ENCODE measurements around the gene AK9.
"Not testable (repeated sequence)": the region's sequence is repeated elsewhere in the genome, so short reads cannot be mapped to it uniquely, and the experiment has no call there.

The AK9 gene

DNA sequence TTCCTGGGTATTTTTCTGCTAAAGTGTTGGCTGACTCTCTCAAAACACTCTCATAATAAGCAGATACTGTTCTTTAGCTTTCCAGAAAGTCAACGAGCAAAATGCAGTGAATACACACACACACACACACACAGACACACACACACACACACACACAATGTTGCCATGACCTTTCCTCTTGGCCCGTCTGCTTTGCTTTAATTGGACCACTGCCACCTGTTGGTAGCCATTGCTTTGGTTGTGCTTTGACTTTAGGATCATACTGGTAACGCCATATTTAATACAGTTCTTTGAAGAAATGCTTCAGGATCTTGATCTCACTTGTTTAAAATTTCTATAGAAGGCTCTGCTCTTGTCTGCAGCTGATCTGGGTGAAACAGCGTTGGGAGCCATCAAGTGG, 4.5 kb upstream of the AK9 start:
- DNase-seq (ENCODE audit: low read depth) = no peak

DNA sequence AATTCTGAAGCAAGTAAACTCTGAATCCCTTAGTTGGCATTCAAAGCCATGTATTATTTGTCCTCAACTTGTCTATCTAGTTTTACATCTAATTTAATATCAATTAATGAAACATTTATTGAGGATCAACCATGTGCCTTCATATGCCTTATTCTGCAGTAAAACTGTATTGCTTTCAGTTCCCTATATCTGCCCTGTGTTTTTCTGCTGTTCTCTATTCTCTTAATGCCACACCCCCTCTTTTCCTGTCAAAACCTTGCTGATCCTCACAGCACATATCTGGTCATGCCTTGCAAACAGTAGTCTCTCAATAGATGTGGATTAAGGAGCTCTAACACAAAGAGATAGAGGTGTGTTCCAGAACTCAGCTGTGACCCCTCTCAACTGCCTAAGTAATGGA, 2.1 kb upstream of the AK9 start:
- no peak for DNase-seq (ENCODE audit: low read depth)

DNA sequence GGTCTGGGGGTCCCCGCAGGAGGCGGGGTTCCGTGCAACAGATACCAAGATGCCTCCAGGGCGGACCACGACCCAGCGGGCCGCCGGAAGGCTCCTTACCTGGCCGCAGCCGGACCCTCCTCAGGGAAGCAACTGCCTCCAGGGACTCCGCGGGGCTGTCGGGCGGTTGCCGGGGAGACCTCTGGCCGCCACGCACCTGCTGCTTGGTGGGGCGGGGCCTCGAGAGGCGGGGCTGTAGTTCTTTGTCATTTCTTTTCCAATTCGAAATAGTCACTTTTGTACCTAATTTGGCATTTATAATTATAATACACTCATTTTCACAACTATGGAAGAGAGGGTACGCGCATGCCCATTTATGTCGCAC, 647 bp downstream of the AK9 start:
- no peak for DNase-seq (ENCODE audit: low read depth)

DNA sequence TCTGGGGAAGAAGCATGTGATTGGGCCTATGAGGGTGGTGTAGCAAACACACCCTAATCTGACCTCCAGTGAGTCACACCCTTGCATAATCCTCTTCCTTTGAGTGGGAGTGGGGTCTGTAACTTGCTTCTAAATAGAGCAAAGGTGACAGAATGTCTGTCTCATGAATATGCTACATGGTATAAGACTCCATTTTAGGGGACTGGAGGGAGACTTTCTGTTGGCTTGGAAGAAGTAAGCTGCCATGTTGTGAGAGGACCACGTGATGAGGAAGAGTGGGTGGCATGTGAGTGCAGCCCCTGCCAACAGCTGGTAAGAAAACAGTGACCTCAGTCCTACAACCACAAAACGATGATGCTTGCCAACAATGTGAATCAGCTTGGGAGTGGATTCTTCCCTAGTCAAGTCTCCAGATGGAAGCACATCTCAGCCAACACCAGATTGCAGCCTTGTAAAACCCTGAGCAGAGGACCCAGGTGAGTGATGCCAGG, 3.7 kb downstream of the AK9 start:
- DNase-seq (ENCODE audit: low read depth) = peak; percentile 49

DNA sequence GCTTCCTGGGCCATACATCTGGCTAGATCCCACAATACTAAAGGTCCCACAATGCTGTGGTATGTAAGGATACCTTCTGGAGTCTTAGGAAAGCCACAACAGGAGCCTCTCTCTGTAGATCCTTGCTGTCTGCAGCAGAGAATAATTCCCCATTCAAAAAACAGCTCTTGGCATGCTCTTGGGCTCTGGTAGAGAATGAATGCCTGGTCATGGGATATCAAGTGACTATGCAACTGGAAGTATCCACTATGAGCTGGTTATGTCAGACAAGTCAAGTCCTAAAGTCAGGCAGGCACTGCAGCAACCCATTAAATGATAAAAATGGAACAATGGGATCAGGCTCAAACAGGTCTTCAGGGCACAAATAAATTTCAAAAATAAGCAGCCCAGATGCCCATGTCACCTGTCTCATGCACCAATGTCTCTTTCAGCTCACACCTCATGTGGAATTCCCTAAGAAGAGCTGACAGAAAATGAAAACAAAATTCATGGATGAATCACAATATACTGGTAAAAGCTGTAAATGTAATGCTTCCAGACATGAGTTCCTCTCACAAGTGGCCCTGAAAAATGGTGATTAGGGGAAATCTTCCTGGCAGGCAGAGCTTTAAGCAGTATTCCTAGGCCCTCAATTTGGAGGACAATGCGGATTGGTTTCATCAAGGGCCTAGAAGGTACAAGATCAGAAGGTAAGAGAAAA, 4.3 kb downstream of the AK9 start:
- no peak for DNase-seq (ENCODE audit: low read depth)

DNA sequence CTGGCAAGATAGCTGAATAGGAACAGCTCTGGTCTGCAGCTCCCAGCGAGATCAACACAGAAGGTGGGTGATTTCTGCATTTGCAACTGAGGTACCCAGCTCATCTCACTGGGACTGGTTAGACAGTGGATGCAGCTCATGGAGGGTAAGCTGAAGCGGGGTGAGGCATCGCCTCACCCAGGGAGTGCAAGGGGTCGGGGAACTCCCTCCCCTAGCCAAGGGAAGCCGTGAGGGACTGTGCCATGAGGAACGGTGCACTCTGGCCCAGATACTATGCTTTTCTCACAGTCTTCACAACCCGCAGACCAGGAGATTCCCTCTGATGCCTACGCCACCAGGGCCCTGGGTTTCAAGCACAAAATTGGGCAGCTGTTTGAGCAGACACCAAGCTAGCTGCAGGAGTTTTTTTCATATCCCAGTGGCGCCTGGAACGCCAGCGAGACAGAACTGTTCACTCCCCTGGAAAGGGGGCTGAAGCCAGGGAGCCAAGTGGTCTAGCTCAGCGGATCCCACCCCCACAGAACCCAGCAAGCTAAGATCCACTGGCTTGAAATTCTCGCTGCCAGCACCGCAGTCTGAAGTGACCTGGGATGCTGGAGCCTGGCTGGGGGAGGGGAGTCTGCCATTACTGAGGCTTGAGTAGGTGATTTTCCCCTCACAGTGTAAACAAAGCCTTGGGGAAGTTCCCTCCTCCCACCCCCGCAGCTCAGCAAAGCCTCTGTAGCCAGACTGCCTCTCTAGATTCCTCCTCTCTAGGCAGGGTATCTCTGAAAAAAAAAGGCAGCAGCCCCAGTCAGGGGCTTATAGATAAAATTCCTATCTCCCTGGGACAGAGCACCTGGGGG, 12.1 kb downstream of the AK9 start:
- DNase-seq (ENCODE audit: low read depth) = not testable (repeated sequence)

DNA sequence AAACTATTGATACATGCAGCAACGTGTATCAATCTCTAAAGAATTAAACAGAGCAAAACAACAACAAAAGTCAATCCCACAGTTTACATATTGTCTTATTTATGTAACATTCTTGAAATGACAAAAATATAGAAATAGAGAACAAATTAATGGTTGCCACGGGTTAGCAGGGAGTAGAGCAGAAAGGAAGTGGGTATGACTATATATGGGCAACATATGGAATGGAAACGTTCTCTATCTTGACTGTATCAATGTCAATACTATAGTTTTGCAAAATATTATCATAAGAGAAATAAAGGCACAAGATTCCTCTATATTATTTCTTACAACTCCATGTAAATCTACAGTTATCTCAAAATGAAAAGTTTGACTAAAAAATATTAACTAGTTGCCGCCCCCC, 12.8 kb downstream of the AK9 start:
- DNase-seq (ENCODE audit: low read depth) = no peak

DNA sequence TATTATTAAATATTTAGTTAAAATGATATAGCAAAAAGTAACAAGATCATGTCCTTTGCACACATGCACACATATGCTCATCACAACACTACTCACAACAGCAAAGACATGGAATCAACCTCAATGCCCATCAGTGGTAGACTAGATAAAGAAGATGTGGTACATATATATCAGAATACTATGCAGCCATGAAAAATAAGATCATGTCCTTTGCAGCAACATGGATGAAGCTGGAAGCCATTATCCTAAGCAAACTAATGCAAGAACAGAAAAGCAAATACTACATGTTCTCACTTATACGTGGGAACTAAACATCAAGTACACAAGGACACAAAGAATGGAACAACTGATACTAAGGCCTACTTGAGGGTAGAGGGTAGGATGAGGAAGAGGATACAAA, 14.3 kb downstream of the AK9 start:
- DNase-seq (ENCODE audit: low read depth) = no peak

DNA sequence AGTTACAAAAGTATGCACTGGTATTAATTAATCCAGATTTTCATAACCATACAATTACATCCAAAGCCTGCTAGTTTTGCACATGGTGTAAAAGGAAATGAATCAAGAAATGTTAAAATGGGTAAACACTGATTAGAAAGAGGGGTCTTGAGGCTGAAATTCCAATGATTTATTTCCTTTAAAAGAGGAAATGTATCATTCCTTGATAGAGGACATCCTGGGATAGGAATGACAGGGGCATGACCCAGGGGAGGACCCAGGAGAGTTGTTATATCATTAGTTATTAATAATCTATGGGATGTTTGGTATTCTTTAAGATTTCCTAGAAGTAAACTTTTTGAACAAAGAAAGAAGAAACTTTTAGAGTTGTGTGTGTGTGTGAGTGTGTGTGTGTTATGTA, 18.2 kb downstream of the AK9 start:
- DNase-seq (ENCODE audit: low read depth) = no peak

DNA sequence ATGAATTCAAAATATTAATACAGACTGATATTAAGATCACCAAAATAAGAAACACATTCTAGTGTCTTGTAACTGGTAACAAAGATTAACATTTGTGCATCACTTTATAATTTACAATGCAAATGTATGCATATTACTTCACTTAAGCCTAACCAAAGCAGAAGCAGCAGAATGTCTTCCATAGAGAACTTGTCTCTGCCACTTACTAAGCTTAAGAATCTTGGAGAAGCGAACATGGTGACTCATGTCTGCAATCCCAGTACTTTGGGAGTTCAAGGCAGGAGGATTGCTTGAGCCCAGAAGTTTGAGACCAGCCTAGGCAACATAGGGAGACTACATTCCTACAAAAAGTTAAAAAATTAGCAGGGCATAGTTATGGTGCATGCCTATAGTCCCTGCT, 18.8 kb downstream of the AK9 start:
- no peak for DNase-seq (ENCODE audit: low read depth)

DNA sequence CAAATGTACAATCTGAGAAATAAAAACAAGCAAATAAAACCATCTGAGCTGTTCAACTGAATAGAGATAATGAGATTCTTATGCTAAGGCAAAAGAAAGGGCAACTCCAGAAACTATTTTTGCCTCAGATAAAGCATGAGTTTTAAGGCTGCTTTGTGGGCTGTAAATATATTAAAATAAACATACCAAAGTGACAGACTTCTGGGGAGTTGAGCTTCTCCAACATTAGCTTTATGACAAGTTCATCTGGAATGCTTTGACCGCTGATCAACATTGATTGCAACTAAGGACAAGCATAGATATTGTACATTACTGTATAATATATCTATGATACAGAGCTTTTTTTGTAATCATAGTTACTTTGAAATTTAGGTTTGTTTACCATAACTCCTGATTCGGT, 19.3 kb downstream of the AK9 start:
- no peak for DNase-seq (ENCODE audit: low read depth)

DNA sequence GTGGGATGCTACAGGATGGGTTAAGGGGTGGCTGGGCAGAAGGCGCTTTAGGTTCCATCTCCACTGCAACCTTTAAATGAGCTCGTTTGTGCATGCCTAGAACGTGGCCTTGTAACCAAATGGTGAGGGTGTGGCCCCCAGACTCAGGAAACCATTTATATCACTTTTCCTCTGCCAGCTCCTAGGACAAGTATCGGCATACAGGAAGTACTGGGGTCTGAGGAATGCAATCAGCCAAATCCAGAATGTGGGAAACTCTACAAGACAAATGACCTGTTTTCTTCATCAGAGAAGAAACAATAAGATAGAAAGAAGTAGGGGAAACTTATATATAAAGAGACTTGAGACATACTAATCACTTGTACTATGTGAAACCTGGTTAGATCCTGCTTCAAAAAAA, 21.2 kb downstream of the AK9 start:
- no peak for DNase-seq (ENCODE audit: low read depth)

DNA sequence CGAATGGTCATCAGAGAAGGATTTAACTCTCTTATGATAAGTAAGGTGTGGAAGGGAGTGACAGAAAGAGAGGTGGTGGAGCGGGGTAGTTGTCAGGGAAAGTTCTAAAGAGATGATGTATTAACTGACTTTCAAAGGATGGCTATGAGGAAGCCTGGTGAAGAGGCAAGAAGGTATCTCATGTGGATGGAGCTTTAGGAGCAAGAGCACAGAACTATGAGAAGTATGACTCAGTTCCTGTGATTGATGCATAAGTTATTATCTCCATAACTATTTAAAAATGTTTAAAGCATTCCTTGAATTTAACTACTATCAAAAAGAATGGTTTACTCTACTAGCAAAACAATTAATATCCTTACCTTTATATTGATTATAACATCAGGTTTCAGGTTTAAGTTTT, 28.8 kb downstream of the AK9 start:
- DNase-seq (ENCODE audit: low read depth) = no peak

DNA sequence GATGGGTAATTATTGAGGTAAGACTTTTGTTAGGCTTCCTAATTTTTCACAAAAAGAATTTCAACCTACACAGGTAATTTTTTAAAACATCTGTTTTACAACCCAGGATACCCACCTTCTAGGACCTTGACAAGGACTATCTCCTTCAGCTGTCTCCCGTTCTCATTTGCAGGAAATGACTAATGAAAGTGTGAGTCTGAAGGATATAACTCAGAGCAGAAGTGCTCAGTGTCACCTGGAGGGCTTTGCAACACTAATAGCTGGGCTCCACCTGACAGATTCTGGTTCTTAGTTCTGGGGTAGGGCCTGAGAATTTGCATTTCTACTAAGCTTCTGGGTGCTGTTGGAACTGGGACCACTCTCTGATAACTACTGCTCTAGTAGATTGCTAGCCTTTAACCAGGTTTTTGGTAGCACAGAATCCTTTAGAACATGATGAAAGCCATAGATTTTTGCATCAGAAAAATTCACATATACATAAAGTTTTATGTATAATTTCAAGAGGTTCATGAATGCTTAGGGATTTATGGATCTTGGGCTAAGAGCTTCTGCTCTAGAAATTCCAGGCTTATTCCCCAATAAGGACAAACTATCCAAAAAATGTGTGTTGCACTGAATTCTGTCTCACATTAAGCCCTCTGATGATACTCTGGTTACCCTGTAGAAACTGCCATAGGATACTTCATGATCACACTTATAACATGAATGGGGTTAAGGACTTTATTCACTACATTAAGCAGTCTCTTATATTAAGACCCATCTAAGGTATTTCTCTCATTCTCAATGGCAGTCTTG, 30.3 kb downstream of the AK9 start:
- DNase-seq (ENCODE audit: low read depth) = no peak

DNA sequence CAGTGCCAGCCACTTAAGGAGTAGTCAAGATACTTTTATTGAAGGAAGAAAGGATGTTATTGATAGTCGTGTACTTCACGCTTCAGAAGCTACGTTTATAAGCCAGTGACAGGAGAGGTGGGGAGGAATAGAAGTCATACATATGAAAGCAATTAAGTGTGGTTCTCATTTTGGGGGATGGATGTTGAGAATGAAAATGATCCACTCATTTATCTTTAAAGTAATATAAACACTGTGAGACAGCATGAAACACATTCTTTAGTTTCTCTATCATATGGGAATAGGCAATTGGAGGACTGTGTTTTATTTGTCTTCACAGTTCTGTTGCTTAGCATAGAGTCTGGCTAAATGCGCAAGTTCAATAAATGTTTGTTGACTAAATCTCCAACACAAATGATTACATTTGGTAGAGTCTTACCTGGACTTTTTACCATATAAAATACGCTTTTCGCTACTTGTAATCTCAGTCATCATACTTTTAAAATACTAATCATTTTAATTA, 35.2 kb downstream of the AK9 start:
- DNase-seq (ENCODE audit: low read depth) = no peak

DNA sequence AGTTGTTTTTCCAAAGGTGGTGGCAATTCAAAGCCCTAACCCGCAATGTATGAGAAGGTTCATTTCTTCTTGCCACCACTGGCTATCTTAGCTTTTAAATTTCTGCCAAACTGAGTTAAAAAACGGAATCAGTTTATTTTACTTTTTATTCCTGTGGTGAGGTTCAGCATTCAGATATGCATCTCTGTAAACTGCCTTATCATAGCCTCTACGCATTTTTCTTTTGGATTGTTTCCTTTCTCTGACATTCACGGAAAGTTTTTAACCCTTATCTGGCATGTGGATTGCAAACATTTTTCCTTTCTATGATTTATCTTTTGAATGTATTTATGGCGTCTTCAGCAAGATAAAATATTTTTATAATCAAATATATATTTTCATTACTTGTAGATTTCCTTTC, 37.7 kb downstream of the AK9 start:
- no peak for DNase-seq (ENCODE audit: low read depth)

DNA sequence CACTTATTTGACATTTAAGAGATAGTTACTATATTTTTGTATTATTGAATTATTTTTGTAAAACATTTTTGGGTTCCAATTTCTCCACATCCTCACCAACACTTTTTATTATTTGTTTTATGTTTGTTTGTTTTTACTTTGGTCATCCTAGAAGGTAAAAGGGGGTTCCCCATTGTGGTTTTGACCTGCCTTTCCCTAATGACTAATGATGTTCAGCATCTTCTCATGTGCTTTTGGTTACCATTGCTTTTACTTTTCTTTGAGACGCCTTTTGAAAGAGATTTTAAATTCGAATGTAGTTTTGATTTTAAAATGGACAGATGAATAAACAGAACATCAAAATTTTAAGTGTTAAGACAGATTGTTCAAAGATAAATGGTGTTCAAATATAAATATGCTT, 46.9 kb downstream of the AK9 start:
- DNase-seq (ENCODE audit: low read depth) = no peak

DNA sequence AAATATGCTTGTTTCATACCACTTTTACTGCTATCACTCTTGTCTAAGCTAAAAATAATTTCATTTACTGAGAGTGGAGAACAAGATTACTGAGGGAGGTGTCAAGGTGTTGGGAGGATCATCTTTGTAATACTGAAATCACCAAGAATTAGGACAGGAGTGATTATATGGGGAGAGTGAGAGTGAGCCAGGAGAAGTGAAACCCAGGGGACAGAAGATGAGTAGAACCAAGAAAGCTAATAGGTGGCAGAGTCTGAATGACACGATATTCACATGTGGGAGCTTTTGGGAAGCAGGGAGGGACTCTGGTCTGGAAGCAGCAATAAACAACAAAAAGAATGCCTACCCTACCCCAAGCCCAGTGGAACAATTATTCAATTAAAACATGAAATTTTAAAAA, 58.6 kb downstream of the AK9 start:
- no peak for DNase-seq (ENCODE audit: low read depth)

DNA sequence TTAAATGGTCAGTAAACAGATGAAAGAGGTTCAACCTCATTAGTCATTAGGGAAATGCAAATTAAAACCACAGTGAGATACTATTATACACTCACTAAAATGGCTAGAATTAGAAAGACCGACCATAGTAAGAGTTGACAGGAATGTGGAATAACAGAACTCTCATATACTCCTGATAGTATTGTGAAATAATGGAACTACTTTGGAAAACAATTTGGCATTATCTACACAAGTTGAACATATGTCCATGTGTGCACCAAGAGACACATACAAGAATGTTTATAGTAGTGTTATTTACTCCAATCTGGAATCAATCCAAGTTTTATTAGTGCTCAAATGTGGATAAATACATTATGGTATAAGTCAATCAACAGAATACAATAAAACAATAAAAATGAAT, 59.6 kb downstream of the AK9 start:
- DNase-seq (ENCODE audit: low read depth) = no peak

DNA sequence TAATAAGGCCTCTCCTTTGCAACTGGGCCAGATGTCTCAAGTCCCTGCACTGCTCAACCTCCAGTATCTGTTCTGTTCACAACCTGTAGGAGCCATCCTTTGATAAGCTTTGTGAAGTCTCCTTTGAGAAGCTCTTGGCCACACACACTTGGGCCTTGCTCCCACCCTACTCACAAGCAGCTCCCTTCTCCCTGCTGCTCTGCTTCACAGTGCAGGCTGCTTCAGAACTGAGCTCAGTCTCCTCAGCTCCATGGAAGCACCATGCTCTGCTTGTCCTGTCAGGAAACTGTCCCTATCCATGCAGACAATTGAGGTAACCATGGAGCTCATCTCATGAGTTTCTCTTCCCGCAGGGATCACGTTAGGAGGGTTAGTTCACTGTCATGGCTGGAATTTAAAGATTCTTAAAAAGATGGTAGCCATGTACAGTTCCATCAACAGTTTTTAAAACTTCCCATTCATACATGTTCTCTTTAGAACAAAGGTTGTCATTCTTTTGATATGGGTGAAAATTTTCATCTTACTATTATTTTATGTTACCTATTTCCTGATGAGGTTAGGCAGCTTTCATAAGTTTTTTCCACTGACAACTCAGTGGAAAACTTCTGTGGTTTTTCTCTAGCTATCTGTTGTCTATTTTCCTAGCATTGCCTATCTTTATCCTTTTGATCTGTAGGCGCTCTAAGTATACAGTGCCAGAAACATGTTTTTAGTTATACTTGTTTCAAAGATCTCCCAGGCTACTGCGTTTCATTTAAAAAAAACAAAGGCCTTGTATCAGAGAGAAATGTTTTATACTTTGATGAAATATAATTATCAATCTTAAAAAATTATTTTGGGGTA, 62.6 kb downstream of the AK9 start:
- no peak for DNase-seq (ENCODE audit: low read depth)

DNA sequence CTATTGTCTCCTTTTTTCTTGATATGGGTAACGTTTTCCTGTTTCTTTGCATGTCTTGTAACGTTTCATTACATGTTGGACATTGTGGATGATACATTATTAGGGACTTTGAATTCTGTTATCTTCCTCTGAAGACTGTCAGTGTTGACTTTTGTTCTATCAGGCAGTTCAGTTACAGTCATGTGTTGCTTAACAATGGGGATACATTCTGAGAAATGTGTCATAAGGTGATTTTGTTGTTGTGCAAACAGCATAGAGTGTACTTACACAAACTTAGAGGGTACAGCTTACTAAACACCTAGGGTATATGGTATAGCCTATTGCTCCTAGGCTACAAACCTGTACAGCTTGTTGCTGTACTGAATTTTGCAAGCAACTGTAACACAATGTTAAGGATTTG, 64.7 kb downstream of the AK9 start:
- DNase-seq (ENCODE audit: low read depth) = no peak

DNA sequence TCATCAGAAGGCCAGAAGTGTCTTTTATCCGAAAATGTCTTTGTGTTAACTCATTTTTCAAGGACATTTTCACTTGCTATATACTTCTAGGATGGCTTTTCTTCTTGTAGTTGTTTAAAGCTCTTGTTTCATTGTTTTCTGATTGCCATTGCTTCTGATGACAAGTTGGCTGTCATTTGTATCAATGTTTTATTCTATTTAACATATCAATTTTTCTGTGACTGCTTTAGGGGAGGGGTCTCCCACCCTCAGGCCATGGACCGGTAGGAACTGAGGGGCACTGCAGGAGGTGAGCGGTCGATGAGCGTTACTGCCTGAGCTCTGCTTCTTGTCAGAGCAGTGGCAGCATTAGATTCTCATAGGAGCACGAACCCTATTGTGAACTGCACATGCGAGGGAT, 65.8 kb downstream of the AK9 start:
- DNase-seq (ENCODE audit: low read depth) = no peak

Data from GM04504 (cell line).